K562 (cell line): ENCODE measurements around the gene CALML4. TPM values are rescaled to one million over a fixed set of nuclear protein-coding genes. Genes with fewer than 3 reads are reported as not detected.

Experiments used
- ATAC-seq: fragments of 200-7000 bp; cut with Tn5 transposase; 3 replicates; pipeline ENCODE4 v1.9.1; 2020; ENCODE audit warnings: moderate library complexity
- BruUV-seq: library from RNA; stranded (reverse); fragments of 400-500 nt; replicated peaks from 2 replicates; lab custom pipeline; 2021; lab: Mats Ljungman, UMichigan
- CTCF ChIA-PET: fragments of 300-600 bp; formaldehyde crosslinking; extraction: SDS; loops from one replicate; lab custom pipeline; 2021; ENCODE audit warnings: low intra/inter-chr PET ratio; lab: Yijun Ruan, JAX
- POLR2A ChIA-PET: fragments of 300-600, 350-650 bp; sonication (Branson Sonifier 250); formaldehyde crosslinking; extraction: SDS; loops from one replicate; lab custom pipeline; 2021; ENCODE audit warnings: antibody characterized with exemption, inconsistent platforms; lab: Yijun Ruan, JAX
- DNase-seq, 4 experiments: peaks; one replicate each; pipeline versions ENCODE4 v3.0.0 to v3.0.0-alpha.2; 2011 to 2018; ENCODE audit warnings: low spot score in 3 of 4, mixed read lengths in 3 of 4; ENCODE audit errors: extremely low read depth in 1 of 4
- FAIRE-seq: peaks from 2 replicates; lab custom pipeline; 2011; peaks lifted over from hg19 to GRCh38; lab: Jason Lieb, UNC
- H2AFZ ChIP-seq: 2 replicates; pipeline ENCODE4 v1.6.0; 2011; ENCODE audit warnings: low read depth, low read length, control low read depth, inconsistent platforms
- H3K27ac ChIP-seq: fragments of 200-600 bp; 3 replicates; pipeline ENCODE4 v1.8.0; 2011; ENCODE audit warnings: low read depth, mild to moderate bottlenecking, control low read depth, inconsistent platforms, low read length, moderate library complexity, mixed read lengths; ENCODE audit errors: extremely low read depth
- H3K27me3 ChIP-seq, 2 experiments: fragments of 300-600 bp in 1 of 2; 2 replicates in 1 of 2; 3 replicates in 1 of 2; pipeline versions ENCODE4 v1.6.0 to v1.8.0; 2011; ENCODE audit warnings: inconsistent platforms in 2 of 2, low read length in 2 of 2, mild to moderate bottlenecking in 1 of 2, mixed read lengths in 1 of 2, moderate library complexity in 1 of 2; ENCODE audit not compliant: control insufficient read depth in 2 of 2, insufficient read depth in 2 of 2
- H3K36me3 ChIP-seq: fragments of 300-600 bp; 3 replicates; pipeline ENCODE4 v1.8.0; 2011; ENCODE audit warnings: mild to moderate bottlenecking, low read length, inconsistent platforms; ENCODE audit not compliant: control insufficient read depth, insufficient read depth
- H3K4me1 ChIP-seq, 2 experiments: fragments of 200-600 bp in 1 of 2; replicated peaks in 1 of 2; 2 replicates in 1 of 2; 3 replicates in 1 of 2; pipeline versions ENCODE4 v1.5.1 to v1.8.0; 2011; ENCODE audit warnings: inconsistent platforms in 2 of 2, low read length in 2 of 2, mild to moderate bottlenecking in 1 of 2, mixed read lengths in 1 of 2, moderate library complexity in 1 of 2; ENCODE audit not compliant: control insufficient read depth in 2 of 2, insufficient read depth in 2 of 2
- H3K4me2 ChIP-seq: 2 replicates; pipeline ENCODE4 v1.6.1; 2011; ENCODE audit warnings: low read length, control low read depth, inconsistent platforms, mixed read lengths; ENCODE audit not compliant: insufficient read depth
- H3K4me3 ChIP-seq: fragments of 200-600 bp; sonication (generic), shearing (Covaris generic); 2 replicates; pipeline ENCODE4 v1.5.1; 2016; ENCODE audit warnings: control low read depth, inconsistent platforms
- H3K79me2 ChIP-seq: fragments of 200-600 bp; 3 replicates; pipeline ENCODE4 v1.8.0; 2011; ENCODE audit warnings: low read length, inconsistent platforms; ENCODE audit not compliant: control insufficient read depth, insufficient read depth
- H3K9ac ChIP-seq, 2 experiments: 2 replicates each; pipeline versions ENCODE4 v1.6.0 to v1.6.1; 2011; ENCODE audit warnings: low read depth in 2 of 2, low read length in 2 of 2, control low read depth in 1 of 2, inconsistent platforms in 1 of 2, mild to moderate bottlenecking in 1 of 2, mixed read lengths in 1 of 2; ENCODE audit not compliant: insufficient read depth in 1 of 2
- H3K9me1 ChIP-seq: one replicate; pipeline ENCODE4 v1.6.0; 2011; ENCODE audit warnings: inconsistent platforms, mild to moderate bottlenecking, low read length, moderate library complexity; ENCODE audit not compliant: control insufficient read depth, insufficient read depth
- H3K9me3 ChIP-seq: replicated peaks from 2 replicates; pipeline ENCODE4 v1.5.1; 2011; ENCODE audit warnings: low read depth, low read length, inconsistent platforms; ENCODE audit not compliant: control insufficient read depth, insufficient read depth
- H4K20me1 ChIP-seq: replicated peaks from 2 replicates; pipeline ENCODE4 v1.6.1; 2011; ENCODE audit warnings: low read length, inconsistent platforms, mixed read lengths; ENCODE audit not compliant: control insufficient read depth, insufficient read depth
- CREB1 ChIP-seq, 2 experiments: sonication (generic) in 1 of 2; formaldehyde crosslinking in 1 of 2; IDR thresholded peaks; 2 replicates each; pipeline versions ENCODE4 v1.6.1 to v1.8.0; 2012 to 2022; ENCODE audit warnings: inconsistent platforms in 1 of 2, mild to moderate bottlenecking in 1 of 2, missing genetic modification reagents in 1 of 2, moderate library complexity in 1 of 2
- SAP30 ChIP-seq: fragments of 200-600 bp; sonication (generic); IDR thresholded peaks from 2 replicates; pipeline ENCODE4 v1.6.1; 2012; ENCODE audit warnings: borderline replicate concordance, low read depth, mild to moderate bottlenecking, moderate library complexity, low read length, control low read depth, inconsistent platforms; ENCODE audit not compliant: insufficient read depth, poor library complexity, severe bottlenecking
- ZNF143 ChIP-seq: sonication (generic); formaldehyde crosslinking; IDR thresholded peaks from 2 replicates; pipeline ENCODE4 v1.9.0; 2022; ENCODE audit warnings: mild to moderate bottlenecking, missing genetic modification reagents
- ZNF224 ChIP-seq: sonication (generic); formaldehyde crosslinking; IDR thresholded peaks from 2 replicates; pipeline ENCODE4 v1.8.0; 2022; ENCODE audit warnings: mild to moderate bottlenecking, missing genetic modification reagents
- ZNF695 ChIP-seq: fragments of 450-650 bp; formaldehyde crosslinking; IDR thresholded peaks from 2 replicates; pipeline ENCODE4 v1.4.0; 2020; ENCODE audit warnings: mild to moderate bottlenecking, moderate library complexity
- ZNF76 ChIP-seq: fragments of 250-450 bp; sonication (Bioruptor Pico); IDR thresholded peaks from 2 replicates; pipeline ENCODE4 v1.4.0; 2020; ENCODE audit warnings: mild to moderate bottlenecking, moderate library complexity, borderline replicate concordance
- ZNF830 ChIP-seq: fragments of 250-450 bp; sonication (Bioruptor Pico); IDR thresholded peaks from 2 replicates; pipeline ENCODE4 v1.5.0; 2021; ENCODE audit warnings: mild to moderate bottlenecking
- WGBS: fragments of 100-300 bp; shearing (Covaris generic); methylation state at CpG from one replicate; pipeline ENCODE4 v1.1.6; 2016; ENCODE audit warnings: low coverage, mixed read lengths; ENCODE audit not compliant: insufficient coverage; ENCODE audit errors: missing lambda C conversion rate; 5-methylcytosine and 5-hydroxymethylcytosine counted together
- in situ Hi-C: fragments of 300-500 bp; cut with MboI; formaldehyde crosslinking; loops from 4 replicates; pipeline ENCODE4 v1.15.0; 2018; ENCODE audit warnings: inconsistent platforms, mixed read lengths
- intact Hi-C: fragments of 100-400 bp; cut with micrococcal nuclease; formaldehyde crosslinking; loops from 2 replicates; pipeline ENCODE4 v1.14.2; 2022
- polyA plus RNA-seq, 8 experiments: library from polyadenylated mRNA; depleted of rRNA in 4 of 8; stranded (reverse) in 5 of 8; unstranded in 3 of 8; fragments of >200 nt; fragmentation: Nextera tagmentation in 2 of 8; fragmentation: Illumina TruSeq in 1 of 8; extraction: Ambion mirVana in 2 of 8; extraction: Trizol in 1 of 8; gene quantifications; 2 replicates each; pipeline versions ENCODE4 v1.2.1 to v1.2.3, GENCODE V29; 2011 to 2014; ENCODE audit warnings: inconsistent platforms in 1 of 8, missing spikeins in 1 of 8
- total RNA-seq, 7 experiments: library from RNA; depleted of rRNA in 6 of 7; stranded (reverse); fragments of >200 nt in 6 of 7; fragmentation: Illumina TruSeq in 2 of 7; extraction: Trizol in 2 of 7; gene quantifications; 2 replicates each; pipeline versions ENCODE4 v1.2.1 to v1.2.3, GENCODE V29; 2011 to 2021; ENCODE audit warnings: low replicate concordance in 1 of 7
- TF ChIP-seq, protein P1 (sequence below): fragments of 450-650 bp; IDR thresholded peaks from 2 replicates; pipeline ENCODE4 v1.6.1; 2016; ENCODE audit warnings: antibody characterized with exemption

CALML4 gene
- total and polyA plus RNA-seq, 9 of the 15 experiments (the other 6 are each of a cell fraction or from before 2014, with no cell fraction given), result 2.8 to 30.6 (median 15.5) TPM

- intact Hi-C loops (loop anchor here (5.0 kb wide), 1 partner anchor 349 kb away; no protein-coding TSS in a partner anchor), in situ Hi-C loops (no loop called here)
- no peaks in the 10 kb centered on the region for H3K27me3 ChIP-seq
- no peak overlapping the region for H2AFZ ChIP-seq
- peaks cover 17% of the 10 kb centered on the region; the same call in 1 of the 2 replicates for H4K20me1 ChIP-seq
- peaks cover 32% of the 10 kb centered on the region for H3K79me2 ChIP-seq
- H3K4me3 ChIP-seq, result no peak overlapping the region
- no peaks in the 10 kb centered on the region for H3K9me3 ChIP-seq
- H3K9me1 ChIP-seq, result peaks cover 3% of the 10 kb centered on the region
- DNase-seq (no peak), FAIRE-seq (no peak), ATAC-seq (no peak)
- no peak overlapping the region for H3K4me2 ChIP-seq
- H3K4me1 ChIP-seq, result peaks cover 0 to 32% of the 10 kb centered on the region in 2 experiments; a peak in 2 of 5 replicates
- CTCF ChIA-PET, result no interaction called here
- 93% methylated on average over 12 of the region's 14 CpGs for WGBS
- peaks cover 84% of the 10 kb centered on the region; the same call in 2 of the 3 replicates for H3K36me3 ChIP-seq
- H3K27ac ChIP-seq, result no peak overlapping the region
- H3K9ac ChIP-seq, result no peak overlapping the region
- BruUV-seq, result no TSS peak
- POLR2A ChIA-PET, result interaction anchor here (0.7 kb wide), 1 partner anchor 20 kb away, joined by 3 read pairs; no protein-coding TSS in a partner anchor
- no peak for TF ChIP-seq SAP30
- TF ChIP-seq ZNF695, result no peak
- TF ChIP-seq ZNF76, result no peak
- TF ChIP-seq ZNF143 (CRISPR knock-in tag), result no peak
- TF ChIP-seq ZNF830 (CRISPR knock-in tag), result no peak
- TF ChIP-seq CREB1 (IDR thresholded peaks at IDR 0.05), result no peak
- no peak for TF ChIP-seq CREB1 (CRISPR knock-in tag; IDR thresholded peaks at IDR 0.05)
- TF ChIP-seq, protein P1, sequence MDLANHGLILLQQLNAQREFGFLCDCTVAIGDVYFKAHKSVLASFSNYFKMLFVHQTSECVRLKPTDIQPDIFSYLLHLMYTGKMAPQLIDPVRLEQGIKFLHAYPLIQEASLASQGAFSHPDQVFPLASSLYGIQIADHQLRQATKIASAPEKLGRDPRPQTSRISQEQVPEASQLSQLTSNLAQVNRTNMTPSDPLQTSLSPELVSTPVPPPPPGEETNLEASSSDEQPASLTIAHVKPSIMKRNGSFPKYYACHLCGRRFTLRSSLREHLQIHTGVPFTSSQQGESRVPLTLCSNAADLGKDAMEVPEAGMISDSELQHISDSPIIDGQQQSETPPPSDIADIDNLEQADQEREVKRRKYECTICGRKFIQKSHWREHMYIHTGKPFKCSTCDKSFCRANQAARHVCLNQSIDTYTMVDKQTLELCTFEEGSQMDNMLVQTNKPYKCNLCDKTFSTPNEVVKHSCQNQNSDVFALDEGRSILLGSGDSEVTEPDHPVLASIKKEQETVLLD, result no peak
- no peak for TF ChIP-seq ZNF224 (CRISPR knock-in tag)
These were observed 6.7 kb upstream of the CALML4 start for GRCh38 chr15:68211656-68212320.
